ENCODE results near the gene PDLIM5.
A peak's percentile ranks its signal among the peaks of the same experiment; 100 is the strongest.

The PDLIM5 gene

DNA sequence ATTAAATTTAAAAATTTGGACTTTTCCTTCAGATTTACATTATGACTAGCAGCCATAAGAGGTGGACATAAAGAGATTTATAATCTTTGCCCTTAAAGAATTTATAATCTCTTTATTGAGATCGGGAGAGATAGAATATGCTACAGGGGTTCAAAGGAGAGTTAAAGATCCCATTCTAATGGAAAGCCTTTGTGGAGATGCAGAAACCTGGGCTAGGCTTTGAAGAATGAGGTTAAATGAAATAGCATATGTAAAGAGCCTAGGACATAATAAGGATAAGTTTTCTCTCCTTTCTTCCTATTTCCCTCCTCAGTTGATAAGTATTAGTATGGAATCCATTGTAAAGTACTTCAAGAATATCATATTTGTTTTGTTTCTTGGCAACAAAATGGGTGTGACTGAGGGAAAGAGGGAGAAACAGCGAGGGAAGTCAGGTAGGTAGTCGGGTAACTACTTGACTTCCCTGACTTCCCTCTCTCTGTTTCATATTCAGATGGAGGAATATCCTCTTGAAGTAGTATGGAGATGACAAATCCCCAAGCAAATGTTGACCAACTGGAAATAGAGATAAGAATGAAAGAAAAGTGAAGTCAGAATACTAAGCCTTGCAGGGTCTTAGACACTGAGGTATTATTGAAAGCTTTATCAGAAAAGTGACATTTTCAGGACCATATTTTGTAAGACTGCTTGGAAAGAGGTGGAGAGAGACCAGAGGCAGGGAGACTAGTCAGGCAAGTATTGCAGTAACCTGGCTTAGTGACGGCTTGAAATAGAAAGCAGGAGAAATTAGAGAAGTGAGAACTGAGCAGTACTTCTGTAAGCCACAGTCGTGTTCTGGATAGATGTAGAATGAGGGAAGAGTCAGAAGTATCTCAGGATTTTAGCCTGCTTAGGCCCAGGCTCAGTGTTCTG lies 82.9 kb downstream of the PDLIM5 start:
- FAIRE-seq, result peak; percentile 92
- no peak for DNase-seq (ENCODE audit: insufficient read length)
- TF ChIP-seq POLR2A (IDR thresholded peaks at IDR 0.05; ENCODE audit: low read depth, low read length) (no peak), TAF1 (IDR thresholded peaks at IDR 0.05; ENCODE audit: borderline replicate concordance, low read depth, low read length) (no peak), POLR2AphosphoS5 (IDR thresholded peaks at IDR 0.05; ENCODE audit: low read depth, low read length) (no peak)

DNA sequence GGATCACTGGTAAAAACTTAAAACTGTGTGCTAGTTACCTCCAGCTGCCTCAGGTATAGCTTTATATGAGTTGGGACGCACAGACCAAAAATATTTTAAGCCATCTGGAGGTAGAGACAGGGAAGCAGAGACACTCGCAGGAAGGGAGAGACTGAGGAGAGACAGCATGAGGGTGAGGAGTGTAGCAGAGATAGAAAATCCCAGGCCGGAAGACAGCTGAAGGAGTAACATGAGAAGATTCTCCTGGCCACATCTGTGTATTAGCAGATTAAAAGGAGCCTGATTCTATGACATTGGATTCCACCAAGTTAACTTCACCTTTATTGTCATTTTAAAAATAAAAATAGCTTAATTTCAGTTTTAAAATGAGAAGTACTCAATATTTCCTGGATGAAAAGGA lies 84.3 kb downstream of the PDLIM5 start:
- FAIRE-seq, result no peak
- TF ChIP-seq POLR2AphosphoS5 (IDR thresholded peaks at IDR 0.05; ENCODE audit: low read depth, low read length) (no peak), TAF1 (IDR thresholded peaks at IDR 0.05; ENCODE audit: borderline replicate concordance, low read depth, low read length) (no peak), POLR2A (IDR thresholded peaks at IDR 0.05; ENCODE audit: low read depth, low read length) (no peak)
- no peak for DNase-seq (ENCODE audit: insufficient read length)

DNA sequence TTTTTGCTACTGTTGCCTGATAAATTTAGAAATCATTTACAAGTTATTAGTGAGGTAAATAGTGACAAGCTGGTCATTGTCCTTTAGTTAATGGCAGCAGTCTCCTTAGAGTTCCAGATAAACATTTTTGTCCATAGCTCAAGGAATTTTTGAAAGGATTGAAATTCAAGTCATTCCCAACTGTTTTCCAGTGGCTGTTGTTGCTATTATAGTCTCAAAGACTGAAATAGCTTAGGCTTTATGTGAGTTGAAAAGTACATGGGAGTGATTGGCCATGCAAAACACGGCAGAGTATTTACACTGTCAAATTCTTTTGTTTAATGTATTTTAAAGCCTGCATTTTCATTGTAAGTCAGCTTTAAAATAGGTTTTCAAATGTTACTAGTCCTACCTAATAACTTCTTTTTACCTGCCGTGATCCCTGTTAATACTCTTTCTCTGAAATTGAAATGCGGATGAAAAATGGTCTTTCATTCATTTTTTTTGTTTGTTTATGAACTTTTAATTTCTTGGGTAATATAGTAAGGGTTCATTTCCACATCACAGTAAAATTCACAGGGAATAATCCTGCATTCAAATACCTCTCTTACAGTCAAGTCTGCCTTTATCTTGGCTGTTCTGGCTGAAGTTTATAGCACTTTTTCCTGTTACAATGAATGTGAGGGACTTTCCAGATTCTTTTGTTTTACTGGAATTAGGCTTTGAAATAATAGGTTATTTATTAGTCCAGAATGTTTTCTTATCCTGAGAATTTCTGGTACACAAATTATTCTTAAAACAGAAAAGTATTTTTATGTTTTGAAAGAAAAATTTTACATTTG lies 85.1 kb downstream of the PDLIM5 start:
- TF ChIP-seq POLR2A (IDR thresholded peaks at IDR 0.05; ENCODE audit: low read depth, low read length), result no peak
- TF ChIP-seq POLR2AphosphoS5 (IDR thresholded peaks at IDR 0.05; ENCODE audit: low read depth, low read length), result no peak
- FAIRE-seq (no peak), DNase-seq (ENCODE audit: insufficient read length) (no peak)

DNA sequence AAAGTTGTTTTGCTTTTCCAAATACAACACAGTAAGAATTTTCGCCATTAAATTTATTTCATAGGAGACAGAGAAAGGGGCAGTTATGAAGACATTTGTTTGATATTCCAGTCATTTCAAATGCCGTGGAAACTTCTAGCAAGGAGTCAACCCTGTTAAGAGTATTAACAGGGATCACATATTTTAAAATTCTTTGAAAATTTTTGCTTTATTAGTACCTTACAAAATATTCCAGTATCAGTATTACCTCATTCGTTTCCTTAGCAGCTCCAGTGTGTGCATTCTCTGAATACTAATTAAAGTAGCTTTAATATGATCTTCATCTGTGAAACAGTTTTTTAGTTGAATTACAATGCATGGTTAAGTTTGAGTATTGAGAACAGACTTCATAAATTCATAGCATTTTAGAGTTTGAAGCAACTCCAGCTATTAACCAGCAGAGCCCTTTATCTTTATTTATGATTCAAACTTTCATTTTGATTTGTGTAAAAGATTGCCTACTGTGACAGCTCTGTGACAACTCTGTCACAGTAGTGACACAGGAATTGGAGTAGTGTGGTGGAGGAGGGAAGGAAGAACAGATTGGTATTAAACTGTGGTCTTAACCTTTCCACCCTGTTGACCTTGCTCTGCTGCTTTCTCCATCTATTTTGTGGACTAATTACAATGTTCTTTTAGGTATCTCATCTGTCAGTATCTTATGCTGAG lies 86.3 kb downstream of the PDLIM5 start:
- FAIRE-seq, result peak; percentile 65
- TF ChIP-seq POLR2AphosphoS5 (IDR thresholded peaks at IDR 0.05; ENCODE audit: low read depth, low read length) (no peak), TAF1 (IDR thresholded peaks at IDR 0.05; ENCODE audit: borderline replicate concordance, low read depth, low read length) (no peak), POLR2A (IDR thresholded peaks at IDR 0.05; ENCODE audit: low read depth, low read length) (no peak)
- DNase-seq (ENCODE audit: insufficient read length), result no peak

DNA sequence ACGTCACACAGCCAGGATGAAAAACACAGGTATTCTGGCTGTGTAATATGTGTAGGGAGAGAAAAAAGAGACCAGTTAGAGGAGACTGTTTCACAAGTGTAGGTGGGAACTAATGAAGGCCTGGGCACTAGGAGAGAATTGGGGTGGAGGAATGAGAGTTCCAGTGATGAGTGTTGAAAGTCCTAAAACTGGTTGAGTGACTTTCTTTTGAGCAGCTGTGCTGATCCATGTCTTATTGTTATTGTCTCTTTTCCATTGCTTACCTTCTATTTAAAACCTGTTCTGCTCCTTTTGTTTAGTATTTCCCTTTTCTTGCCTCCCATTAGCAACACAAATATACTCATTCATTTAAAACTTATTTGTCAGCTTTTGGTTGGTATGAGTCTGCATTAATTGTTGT lies 88.7 kb downstream of the PDLIM5 start:
- no peak for FAIRE-seq
- DNase-seq (ENCODE audit: insufficient read length), result no peak
- TF ChIP-seq POLR2AphosphoS5 (IDR thresholded peaks at IDR 0.05; ENCODE audit: low read depth, low read length) (no peak), POLR2A (IDR thresholded peaks at IDR 0.05; ENCODE audit: low read depth, low read length) (no peak), TAF1 (IDR thresholded peaks at IDR 0.05; ENCODE audit: borderline replicate concordance, low read depth, low read length) (no peak)

DNA sequence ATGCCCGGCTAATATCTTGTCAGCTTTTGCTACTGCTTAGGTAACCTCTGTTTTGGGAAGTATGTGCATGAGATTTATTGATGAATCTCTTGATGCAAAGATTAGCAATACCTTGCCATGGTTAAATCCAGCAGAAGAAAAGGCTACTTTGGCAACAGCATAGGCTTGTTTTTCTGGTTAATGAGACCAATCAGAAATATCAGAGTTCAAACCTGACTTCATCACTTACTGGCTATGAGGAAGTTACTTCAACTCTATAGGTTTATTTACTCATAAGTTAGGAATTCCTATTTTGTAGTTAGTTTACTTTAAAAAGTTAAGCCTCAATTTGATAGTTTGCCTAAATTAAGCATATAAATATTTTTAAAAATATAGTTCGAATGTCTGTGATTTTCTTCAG lies 93.1 kb downstream of the PDLIM5 start:
- TF ChIP-seq POLR2A (IDR thresholded peaks at IDR 0.05; ENCODE audit: low read depth, low read length) (no peak), TAF1 (IDR thresholded peaks at IDR 0.05; ENCODE audit: borderline replicate concordance, low read depth, low read length) (no peak), POLR2AphosphoS5 (IDR thresholded peaks at IDR 0.05; ENCODE audit: low read depth, low read length) (no peak)
- no peak for FAIRE-seq
- DNase-seq (ENCODE audit: insufficient read length), result no peak

DNA sequence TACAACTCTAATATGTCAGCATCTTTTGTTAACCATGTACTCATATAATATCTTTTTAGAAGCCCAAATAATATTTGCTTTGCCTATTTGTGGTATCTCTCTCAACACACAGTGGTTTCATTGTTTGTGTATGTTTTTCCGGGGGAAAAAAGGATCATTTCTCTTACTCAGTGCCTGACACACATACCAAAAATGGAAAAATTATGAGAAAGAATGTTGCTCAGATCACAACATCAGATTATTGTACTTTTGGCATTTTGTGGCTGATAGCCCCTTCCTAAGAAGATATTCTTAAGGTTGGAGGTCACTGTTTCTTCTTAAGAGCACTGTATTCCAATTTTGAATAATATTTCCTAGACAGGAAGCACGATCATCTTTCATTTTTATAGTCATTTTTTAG lies 93.6 kb downstream of the PDLIM5 start:
- TF ChIP-seq POLR2AphosphoS5 (IDR thresholded peaks at IDR 0.05; ENCODE audit: low read depth, low read length) (no peak), TAF1 (IDR thresholded peaks at IDR 0.05; ENCODE audit: borderline replicate concordance, low read depth, low read length) (no peak), POLR2A (IDR thresholded peaks at IDR 0.05; ENCODE audit: low read depth, low read length) (no peak)
- no peak for FAIRE-seq
- no peak for DNase-seq (ENCODE audit: insufficient read length)

DNA sequence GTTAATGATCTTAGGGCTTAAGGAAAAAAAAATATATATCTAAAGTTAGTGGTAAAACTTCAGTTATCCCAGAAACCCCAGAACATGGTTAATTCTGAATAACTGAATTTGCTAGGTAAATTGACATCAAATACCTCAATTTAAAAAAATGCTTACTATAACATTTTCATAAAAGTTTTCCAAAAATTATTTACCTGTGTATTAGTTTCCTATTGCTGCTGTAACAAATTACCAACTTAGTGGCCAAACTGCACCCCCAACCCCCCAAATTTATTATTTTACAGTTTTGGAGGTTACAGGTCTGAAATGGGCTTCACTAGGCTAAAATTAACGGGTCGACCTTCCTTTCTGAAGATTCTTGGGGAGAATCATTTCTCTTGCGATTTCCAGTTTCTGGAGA lies 95.2 kb downstream of the PDLIM5 start:
- TF ChIP-seq TAF1 (IDR thresholded peaks at IDR 0.05; ENCODE audit: borderline replicate concordance, low read depth, low read length) (no peak), POLR2A (IDR thresholded peaks at IDR 0.05; ENCODE audit: low read depth, low read length) (no peak), POLR2AphosphoS5 (IDR thresholded peaks at IDR 0.05; ENCODE audit: low read depth, low read length) (no peak)
- FAIRE-seq (no peak), DNase-seq (ENCODE audit: insufficient read length) (no peak)

DNA sequence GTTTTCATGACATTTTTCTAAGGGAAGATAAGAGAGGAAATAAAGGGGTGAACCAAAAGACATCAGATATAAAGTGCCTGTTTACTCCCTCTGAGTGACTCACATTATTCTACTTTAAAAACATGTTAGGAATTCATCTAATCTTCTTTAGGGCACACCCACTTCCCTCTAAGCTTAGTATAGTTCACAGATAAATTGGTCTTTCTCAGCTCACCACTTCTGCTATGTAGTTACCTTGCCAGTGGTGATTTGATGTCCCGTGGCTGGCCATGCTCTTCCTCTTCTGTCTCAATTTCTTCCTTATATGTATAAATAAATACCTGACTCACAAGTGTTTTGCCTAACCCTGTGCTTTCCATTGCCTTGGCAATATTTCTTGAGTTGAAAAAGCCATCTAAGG lies 96.8 kb downstream of the PDLIM5 start:
- DNase-seq (ENCODE audit: insufficient read length) (no peak), FAIRE-seq (no peak)
- TF ChIP-seq TAF1 (IDR thresholded peaks at IDR 0.05; ENCODE audit: borderline replicate concordance, low read depth, low read length) (no peak), POLR2AphosphoS5 (IDR thresholded peaks at IDR 0.05; ENCODE audit: low read depth, low read length) (no peak), POLR2A (IDR thresholded peaks at IDR 0.05; ENCODE audit: low read depth, low read length) (no peak)

DNA sequence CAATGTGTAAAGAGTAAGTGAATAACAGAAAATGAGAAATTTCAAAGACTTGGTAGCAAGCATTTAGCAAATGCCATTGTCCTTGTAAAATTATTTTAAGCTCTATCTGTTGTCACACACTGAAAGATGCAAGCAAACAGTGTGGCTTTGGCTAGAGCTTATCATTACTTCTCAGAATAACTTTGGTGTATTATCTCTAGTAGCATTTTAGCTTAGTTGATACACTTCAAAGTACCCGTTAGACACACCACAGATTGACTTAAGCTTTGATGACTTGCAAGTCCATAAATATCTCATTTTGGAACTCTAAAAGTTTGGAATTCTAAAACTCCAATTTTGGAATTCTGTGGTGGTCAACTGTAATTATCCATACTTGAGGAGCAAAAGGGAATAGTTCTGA lies 98.6 kb downstream of the PDLIM5 start:
- DNase-seq (ENCODE audit: insufficient read length) (no peak), FAIRE-seq (no peak)
- TF ChIP-seq POLR2AphosphoS5 (IDR thresholded peaks at IDR 0.05; ENCODE audit: low read depth, low read length) (no peak), POLR2A (IDR thresholded peaks at IDR 0.05; ENCODE audit: low read depth, low read length) (no peak), TAF1 (IDR thresholded peaks at IDR 0.05; ENCODE audit: borderline replicate concordance, low read depth, low read length) (no peak)

DNA sequence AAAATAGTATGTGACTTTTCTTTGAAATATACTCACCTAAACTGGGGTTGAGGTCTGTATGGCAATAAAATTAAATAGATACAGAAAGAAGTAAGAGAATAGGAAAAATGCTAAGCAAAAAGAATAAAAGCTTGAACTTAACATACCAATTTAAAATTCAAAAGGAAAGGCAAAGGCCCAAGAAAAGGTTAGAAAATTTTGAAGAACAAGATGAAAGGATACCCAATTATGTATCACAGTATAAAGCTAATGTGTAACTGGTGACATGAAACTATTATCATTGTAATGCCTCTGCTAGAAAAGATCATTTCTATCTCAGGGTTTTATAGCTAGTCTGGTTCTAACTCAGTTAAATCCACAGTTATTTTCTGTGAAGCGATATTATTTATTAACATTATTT lies 99.1 kb downstream of the PDLIM5 start:
- no peak for TF ChIP-seq TAF1 (IDR thresholded peaks at IDR 0.05; ENCODE audit: borderline replicate concordance, low read depth, low read length)
- TF ChIP-seq POLR2AphosphoS5 (IDR thresholded peaks at IDR 0.05; ENCODE audit: low read depth, low read length), result no peak
- TF ChIP-seq POLR2A (IDR thresholded peaks at IDR 0.05; ENCODE audit: low read depth, low read length), result no peak
- FAIRE-seq, result no peak
- no peak for DNase-seq (ENCODE audit: insufficient read length)

Measured in GM12892 (cell line).